ENCODE measurements around the gene PTPRH.
A peak's percentile ranks its signal among the peaks of the same experiment; 100 is the strongest.
"Not testable (repeated sequence)": the region's sequence is repeated elsewhere in the genome, so short reads cannot be mapped to it uniquely, and the experiment has no call there.

PTPRH gene

DNA sequence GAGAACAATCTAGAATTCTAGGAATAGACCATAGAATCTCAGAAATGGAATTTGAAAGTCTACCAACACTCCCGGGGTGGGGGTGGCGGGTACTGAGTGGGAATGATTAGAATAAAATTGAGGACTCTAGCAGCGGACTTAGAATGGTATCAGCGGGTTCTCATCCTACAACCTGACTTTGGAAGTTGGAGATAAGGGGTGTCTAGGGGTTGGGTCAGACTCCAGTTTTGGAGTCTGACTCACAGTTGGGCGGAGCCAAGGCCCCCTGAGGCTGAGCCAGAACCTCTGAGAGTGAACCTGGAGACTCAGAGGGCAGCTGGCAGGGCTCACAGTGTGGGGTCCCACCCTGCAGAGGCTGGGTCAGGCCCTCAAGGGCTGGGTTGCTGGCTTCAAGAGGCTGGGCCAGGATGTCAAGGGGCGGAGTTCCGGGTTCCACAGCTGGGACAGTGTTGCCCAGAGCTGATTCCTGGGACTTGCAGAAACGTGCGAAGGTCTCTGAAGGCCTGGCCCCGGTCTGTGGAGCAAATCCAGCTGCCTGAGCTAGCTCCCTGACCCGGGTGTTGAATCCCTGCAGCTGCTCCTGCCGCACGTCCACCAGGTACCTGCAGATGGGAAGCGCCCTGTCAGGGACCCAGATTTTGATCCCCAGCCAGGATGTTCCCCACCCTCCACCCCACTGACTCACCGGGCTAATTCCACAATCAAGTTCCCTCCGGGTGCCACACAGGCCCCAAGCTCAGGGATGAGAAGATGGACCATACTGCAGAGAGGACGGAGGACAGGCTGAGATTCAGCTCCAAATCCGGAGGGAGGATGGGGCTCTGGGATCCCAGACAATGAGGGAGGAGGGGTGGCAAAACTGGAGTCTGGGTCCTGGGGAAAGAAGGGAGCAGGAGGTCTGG is 50.2 kb downstream of the PTPRH start:
- peak; percentile 58 for DNase-seq (ENCODE audit: low spot score)

DNA sequence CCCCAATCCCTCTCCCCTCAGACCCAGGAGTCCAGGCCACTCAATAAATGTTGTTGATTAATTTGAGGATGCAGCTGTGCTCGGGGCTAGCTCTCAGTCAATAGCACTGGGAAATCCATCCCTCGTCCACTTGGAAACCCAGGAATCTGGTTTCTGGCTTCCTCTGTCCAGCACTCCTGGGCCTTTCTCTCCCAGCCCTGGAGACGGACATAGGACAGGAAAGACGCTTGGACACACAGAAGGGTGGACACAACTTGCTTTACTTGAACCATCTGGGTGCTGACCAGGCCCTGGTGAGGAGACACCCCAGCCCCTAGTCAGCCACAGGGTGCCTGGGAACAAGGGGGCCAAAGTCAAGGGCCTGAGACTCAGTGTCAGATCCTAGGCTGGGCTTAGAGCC is 50.9 kb downstream of the PTPRH start:
- no peak for DNase-seq (ENCODE audit: low spot score)

DNA sequence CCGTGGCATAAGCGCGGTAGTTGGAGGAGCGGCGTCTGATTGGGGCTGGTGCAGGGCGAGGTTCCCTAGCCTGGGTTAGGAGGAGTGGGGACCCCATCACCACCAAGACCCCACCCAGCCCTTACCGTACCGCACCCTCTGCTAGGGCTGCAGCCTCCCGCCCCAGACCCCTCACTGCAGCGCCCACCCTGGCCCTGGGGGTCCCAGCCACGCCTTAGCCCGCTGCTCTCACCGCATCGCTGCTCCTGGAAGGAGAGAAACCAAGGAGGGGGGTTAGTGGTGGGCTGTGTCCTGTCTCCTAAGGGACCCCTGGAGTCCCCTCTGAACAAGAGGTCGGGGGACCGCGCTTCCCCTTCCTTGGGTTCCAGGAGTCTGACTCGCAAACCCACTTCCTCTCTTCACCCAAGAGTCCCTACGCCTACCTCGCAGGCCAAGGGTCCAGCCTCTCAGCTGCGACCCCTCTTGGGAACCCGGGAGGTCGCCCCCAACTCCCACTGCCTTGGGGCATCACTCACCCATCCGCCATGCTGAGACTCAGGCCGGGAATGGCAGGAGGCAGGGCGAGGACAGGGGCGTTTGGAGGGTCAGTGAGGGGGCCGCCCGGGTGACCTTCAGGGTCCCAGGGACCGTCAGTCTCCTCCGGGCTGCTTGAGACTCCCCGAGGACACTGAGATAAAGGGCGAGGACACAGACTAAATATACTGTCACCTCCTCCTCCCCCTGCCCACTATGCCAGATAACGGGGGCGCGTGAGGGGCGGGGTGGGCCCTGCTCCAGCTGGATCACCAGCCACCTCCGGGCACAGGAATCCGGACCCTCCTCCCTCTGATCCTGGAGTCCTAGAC is 52.0 kb downstream of the PTPRH start, which contains the start of gene TNNI3:
TNNI3 (minus strand) TSS at position 669 of the 845 bp plus-strand sequence; CDS start at position 526, 143 bp downstream.
- DNase-seq (ENCODE audit: low spot score), result no peak

DNA sequence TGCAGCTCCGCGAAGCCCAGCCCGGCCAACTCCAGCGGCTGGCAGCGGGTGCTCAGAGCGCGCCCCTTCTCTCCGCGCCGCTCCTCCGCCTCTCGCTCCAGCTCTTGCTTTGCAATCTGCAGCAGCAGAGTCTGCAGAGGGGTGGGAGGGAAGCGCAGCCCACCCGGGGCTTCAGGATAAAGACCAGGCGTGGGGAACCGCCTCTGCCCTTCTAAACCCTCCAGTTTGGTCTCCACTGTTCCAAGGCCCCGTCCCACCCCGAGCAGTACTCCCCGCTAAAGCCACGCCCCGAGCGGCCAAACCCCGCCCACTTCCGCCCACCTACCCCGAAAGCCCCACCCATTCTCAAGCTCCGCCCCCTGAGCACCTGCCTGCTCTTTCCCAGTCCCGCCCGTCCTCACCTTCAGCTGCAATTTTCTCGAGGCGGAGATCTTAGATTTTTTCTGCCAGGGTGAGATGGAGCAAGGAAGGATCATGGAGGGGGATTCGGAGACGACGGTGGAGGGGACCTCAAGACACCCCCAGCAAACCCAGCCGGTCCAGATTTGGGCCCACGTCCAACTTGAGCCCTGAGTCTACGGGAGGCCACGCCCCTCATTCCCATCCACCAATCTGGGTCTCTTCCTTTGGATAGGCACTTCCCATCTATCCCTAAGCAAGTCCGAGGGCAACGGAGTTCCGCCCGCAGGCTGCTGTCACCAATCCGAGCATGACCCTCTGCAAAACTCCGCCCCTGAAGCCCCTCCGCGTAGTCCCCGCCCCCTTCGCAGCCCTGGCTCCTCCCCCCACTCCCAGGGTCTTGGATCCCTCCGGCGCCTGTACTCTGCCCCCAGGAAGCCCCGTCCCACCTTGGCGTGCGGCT is 52.9 kb downstream of the PTPRH start:
- peak; percentile 80 for DNase-seq (ENCODE audit: low spot score)

DNA sequence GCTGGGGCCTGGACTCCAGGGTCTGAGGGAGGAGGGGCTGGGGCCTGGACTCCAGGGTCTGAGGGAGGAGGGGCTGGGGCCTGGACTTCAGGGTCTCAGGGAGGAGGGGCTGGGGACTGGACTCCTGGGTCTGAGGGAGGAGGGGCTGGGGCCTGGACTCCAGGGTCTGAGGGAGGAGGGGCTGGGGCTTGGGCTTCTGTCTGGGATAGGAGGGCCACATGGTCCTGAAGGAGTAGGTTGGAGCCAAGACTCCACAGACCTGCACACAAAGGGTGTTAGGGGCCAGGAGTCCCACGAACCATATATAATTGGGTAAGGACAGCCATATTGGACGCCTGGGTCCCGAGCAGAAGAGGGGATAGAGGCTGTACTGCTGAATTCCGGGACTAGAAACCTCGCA is 53.5 kb downstream of the PTPRH start:
- not testable (repeated sequence) for DNase-seq (ENCODE audit: low spot score)

DNA sequence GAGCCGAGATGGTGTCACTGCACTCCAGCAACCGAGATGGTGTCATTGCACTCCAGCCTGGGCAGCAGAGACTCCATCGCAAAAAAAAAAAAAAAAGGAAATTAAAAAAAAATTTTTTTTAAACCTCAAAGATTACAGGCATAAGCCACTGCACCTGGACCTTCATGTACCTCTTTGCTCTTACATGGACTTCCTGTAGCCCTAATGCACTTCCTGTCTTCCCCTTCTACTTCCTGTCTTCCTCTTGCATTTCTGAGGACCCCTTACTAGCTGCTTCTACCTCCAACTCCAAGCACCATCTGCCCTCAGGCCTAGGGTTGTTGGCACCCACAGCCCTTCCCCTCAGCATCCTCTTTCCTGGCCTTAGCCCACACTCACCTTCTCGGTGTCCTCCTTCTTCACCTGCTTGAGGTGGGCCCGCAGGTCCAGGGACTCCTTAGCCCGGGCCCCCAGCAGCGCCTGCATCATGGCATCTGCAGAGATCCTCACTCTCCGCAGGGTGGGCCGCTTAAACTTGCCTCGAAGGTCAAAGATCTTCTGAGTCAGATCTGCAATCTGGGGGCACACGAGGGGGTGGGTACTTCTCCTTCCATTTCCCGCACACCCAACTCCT is 55.5 kb downstream of the PTPRH start:
- DNase-seq (ENCODE audit: low spot score), result no peak

DNA sequence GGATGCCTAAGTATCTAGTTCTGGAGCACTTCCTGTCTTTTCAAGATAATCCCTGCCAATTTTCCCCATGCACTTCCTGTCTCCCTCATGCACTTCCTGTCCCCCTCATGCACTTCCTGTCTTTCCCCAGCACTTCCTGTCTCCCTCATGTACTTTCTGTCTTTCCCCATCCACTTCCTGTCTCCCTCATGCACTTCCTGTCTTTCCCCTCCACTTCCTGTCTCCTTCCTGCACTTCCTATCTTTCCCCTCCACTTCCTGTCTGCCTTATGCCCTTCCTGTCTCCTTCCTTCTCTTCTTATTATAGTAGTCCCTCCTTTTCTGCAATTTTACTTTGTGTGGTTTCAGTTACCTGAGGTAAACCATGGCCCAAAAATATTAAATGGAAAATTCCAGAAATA is 57.3 kb downstream of the PTPRH start:
- no peak for DNase-seq (ENCODE audit: low spot score)

DNA sequence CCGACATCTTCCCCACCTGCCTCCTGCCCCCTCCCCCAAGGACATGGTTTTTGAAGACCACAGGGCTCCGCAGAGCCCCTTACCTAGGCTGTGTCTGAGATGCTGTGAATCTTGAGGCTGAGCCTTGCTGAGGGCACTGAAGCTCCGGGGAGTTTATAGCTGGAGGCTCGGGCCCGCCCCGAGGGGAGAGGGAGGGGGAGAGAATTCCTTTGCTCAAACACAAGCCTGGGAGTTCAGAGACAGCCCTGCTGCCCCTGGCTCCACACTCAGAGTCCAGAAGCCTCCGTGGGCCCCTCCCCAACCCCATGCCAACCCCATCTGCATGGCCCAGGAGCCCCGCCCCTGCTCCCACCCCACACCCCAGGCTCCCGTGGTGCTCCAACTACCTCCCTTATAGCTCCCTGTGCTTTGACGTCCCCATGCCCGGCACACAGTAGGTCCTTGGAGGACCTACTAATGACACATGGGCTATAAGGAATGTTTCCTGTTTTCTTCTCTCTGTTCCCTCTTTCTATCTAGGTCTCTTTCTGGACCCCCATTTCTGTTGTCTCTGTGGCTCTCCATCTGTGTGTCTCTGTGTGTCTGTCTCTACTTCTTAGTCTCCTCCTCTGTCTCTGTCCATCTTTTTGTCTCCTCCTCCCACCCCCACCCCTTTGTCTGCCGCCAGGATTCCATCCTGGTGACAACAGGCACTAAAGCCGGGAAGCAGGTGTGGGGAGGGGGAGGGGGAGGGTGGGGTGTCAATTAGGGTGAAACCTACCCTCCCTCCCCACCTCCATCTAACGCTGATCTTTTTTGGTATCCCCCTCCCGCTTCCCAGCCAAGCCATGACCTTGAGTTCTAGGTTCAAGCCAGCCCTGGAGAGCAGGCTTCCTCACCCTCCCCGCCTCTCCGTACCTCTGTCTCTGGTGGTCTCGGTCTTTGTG is 60.0 kb downstream of the PTPRH start, which contains the start of gene TNNT1:
TNNT1 (minus strand) TSS at position 129 of the 926 bp plus-strand sequence. CDS start 2,049 bp downstream, outside the sequence.
- no peak for DNase-seq (ENCODE audit: low spot score)

DNA sequence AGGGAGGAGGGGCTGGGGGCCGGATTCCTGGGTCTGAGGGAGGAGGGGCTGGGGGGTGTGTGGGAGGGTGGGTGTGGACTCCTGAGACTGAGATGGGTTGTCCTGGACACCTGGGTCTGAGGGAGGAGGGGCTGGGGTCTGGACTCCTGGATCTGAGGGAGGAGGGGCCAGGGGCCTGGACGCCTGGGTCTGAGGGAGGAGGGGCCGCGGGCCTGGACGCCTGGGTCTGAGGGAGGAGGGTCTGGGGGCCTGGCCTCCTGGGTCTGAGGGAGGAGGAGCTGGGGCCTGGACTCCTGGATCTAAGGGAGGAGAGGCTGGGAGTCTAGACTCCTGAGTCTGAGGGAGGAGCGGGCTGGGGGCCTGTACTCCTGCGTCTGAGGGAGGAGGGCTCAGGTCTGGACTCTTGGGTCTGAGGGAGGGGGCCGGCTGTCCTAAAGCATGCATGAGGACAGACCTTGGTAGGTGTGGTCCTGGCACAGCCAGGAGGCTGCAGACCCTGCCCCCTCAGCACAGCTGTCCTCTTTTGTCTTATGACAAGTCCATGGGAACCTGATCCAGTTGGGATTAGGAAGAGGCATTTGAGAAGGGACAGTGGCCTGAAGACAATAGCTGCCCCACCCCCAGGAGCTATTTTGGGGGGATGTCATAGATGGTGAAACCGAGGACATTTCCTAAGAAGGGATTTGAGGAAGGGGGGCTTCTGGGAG is 61.6 kb downstream of the PTPRH start:
- no peak for DNase-seq (ENCODE audit: low spot score)

DNA sequence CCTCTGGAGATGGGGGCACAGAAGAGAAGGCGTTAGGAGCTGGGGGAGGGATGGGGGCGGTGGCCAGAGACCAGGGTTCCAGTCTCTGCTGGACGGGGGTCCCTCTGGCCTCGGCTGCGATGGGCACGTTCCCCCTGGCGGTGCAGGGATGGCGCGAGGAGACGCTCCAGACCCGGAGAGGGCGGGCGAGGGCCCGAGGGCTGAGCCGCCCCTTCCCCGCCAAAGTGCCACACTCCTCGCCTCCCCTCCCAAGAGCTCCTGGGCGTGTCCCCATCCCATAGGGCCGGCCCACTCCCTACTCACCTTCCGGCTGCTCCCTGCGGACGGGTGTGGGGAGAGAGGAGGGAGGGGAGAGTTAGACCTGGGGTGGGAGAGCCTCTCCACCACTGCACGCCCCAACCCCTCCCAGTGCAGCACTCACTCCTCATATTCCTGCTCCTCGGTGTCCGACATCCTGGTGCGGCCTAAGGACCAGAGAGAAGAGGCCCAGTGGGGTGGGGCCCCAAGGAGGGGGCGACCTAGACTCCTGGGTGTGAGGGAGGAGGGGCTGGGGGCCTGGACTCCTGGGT is 62.5 kb downstream of the PTPRH start:
- DNase-seq (ENCODE audit: low spot score), result no peak

DNA sequence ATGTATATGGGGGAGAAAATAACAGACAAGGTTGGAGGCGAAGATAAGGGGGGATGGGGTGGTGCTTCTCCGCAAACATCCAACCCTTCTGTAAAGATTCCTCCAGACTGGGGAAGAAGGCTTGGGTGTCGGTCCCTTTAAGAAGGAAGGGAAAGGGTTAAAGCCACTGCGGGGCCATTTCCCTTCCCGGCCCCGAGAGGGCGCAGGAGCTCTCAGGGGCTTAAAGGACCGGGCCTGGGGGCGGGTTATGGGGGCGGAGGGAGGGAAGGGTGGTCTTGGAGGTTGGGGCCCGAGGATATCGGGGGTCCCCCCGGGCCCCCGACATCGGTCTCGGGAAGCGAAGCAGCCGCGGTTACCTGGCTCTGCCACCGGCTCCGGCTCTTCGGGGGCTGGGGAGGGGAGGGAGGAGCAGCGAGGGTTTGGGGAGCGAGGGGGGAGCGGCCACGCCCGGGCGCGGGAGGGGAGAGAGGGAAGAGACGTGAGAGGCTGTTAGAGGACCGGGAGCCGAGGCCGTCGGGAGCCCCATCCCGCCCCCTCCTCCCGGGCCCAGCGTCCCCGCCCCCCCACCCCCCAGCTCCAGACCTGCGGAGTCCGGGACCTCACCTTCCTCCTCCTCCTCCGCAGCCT is 63.1 kb downstream of the PTPRH start:
- DNase-seq (ENCODE audit: low spot score), result peak; percentile 70

DNA sequence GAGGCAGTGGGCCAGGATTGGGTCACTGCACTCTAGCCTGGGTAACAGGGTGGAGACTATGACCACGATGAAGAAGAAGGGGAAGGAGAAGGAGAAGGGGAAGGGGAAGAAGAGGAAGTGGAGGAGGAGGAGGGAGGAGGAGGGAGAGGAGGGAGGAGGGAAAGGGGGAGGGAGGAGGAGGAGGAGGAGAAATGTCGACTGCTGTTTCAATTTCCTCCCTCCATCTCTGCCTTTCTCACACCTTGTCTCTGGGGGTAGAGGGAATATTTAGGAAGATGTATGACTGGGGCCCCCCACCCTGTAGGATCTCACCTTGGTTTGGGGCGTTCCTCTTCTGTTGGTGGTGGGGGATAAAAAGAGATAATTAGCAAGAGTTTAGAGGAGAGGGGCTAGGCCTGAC is 64.1 kb downstream of the PTPRH start:
- DNase-seq (ENCODE audit: low spot score), result no peak

DNA sequence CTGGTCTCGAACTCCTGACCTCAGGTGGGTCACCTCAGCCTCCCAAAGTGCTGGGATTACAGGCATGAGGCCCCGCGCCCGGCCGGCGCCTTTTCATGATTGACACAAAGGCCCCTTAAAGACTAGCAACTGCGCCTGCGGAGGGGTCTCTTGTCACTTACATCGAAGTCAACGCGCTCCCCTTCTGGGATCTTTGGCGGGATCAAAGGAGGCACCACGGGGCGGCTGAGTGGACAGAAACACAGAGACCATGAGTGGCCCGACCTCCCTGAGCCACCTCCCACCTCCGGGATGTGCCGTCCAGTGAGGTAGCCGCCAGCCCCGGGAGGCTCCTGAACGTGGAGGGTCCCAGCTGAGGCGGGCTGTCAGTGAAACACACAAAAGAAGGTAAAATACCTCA is 67.6 kb downstream of the PTPRH start:
- DNase-seq (ENCODE audit: low spot score), result no peak

DNA sequence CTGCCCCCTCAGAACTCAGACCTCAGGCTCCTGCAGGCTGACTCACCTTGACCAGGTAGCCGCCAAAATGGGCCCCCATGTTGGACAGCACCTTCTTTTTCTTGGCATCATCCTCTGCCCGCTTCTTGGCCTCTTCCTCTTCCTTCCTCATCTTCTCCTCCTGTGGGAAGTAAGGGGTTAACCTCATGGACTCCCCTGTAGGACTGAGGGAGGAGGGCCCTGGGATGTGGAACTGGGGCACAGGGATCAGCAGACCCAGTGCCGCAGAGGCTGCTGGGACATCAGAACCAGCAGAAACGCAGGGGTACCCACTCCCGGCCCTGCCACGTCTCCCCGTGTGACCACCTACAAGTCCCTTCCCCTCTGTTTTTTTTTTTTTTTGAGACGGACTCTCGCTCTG is 71.4 kb downstream of the PTPRH start:
- DNase-seq (ENCODE audit: low spot score), result no peak

DNA sequence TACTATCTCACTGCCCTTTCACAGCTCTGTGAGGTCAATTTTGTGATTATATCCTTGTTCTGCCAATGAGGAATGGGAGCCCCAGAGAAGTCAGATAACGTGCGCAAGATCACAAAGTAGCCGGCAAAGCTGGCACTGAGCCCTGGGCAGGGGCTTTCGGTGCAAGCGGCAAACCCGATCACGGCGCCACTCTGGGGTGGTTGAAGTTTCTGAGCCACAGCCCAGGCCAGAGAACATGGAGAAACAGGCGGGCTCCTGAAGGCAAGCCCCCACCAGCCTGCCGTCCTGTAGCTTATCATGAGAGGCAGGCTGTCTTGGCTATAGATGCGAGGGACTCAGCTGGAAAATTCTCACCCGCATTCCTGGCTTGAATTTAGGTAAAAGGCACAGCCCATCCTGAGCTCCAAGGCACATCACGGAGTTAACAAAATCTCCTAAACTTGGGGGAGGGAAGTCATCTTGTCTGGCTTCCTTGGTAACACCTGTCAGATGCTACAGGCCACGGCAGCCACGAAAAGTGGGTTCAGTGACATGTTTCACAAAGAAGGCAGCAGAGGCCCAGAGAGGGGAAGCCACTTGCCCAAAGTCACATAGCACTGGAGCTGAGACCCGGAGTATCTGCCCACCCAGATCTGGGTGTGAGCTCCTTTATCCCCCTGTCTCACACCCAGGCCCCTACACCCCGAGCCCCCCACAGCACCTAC is 72.8 kb downstream of the PTPRH start:
- no peak for DNase-seq (ENCODE audit: low spot score)

DNA sequence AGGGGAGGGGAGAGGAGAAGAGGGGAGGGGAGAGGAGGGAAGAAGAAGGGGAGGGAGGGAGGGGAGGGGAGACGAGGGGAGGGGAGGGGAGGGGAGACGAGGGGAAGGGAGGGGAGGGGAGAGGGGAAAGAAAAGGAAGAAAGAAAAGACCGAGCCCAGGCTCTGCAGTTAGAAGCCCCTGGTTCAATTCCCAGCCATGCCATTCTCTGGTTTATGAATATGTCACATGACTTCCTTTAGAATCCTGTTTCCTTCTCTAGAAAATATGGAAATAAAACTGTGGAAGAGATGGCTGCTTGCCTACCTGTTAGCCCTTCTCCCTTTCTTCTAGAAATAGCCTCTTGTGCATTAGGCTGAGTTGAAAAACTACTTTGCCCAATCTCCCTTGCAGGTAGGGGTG is 74.6 kb downstream of the PTPRH start:
- no peak for DNase-seq (ENCODE audit: low spot score)

DNA sequence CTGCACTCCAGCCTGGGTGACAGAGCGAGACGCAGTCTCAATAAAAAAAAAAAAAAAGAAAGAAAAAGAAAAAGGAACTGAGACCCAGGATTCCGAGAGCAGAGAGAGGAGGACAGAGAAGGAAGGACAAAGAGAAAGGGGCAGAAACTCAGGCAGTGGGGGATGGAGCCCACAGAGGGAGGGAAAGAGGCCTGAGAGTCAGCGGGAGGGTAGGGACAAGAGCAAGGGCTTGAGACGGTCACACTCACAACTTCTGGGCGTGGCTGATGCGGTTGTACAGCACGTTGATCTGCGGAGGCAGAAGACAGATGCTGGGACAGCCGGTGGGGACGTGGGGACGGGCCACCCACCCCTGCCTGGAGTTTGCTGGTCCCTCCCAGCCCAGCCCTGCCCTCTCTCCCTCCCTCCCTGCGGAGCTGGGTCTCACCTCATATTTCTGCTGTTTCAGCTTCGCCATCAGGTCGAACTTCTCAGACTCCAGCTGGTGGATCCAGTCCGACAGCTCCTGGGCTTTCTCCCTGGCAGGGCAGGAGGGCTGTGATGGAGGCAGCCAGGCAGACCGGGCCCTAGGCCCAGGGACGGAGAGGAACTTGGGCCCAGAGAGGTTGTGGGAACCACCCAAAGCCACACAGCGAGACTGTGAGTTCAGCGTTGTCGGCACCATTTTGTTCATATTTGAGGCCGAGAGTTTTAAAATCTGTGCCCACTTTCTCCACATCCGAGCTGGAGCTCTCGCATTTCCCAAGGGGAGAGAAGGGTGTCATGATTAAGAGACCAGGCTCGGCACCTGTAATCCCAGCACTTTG is 75.5 kb downstream of the PTPRH start:
- DNase-seq (ENCODE audit: low spot score), result no peak
